GM10266 (cell line): ENCODE data around the gene VAMP5.

Experiments used
- DNase-seq: peaks from one replicate; pipeline ENCODE4 v3.0.0; 2012; ENCODE audit errors: extremely low spot score
- CTCF ChIP-seq: IDR thresholded peaks from 2 replicates; pipeline ENCODE4 v1.5.1; 2012; ENCODE audit warnings: mild to moderate bottlenecking, low read depth; ENCODE audit not compliant: control insufficient read depth, insufficient read depth; ENCODE audit errors: missing control alignments

The VAMP5 gene

GRCh38 chr2:85578243-85579180, 5.7 kb upstream of the VAMP5 start:
- no peak for TF ChIP-seq CTCF
- peak; percentile 51 for DNase-seq

- TF ChIP-seq CTCF = no peak
- peak; percentile 49 for DNase-seq
Observed at GRCh38 chr2:85579266-85579935, 4.8 kb upstream of the VAMP5 start.

GRCh38 chr2:85580206-85580605, 4.0 kb upstream of the VAMP5 start:
- TF ChIP-seq CTCF = no peak
- no peak for DNase-seq

- no peak for TF ChIP-seq CTCF
- DNase-seq = no peak
Observed at GRCh38 chr2:85582492-85582891, 1.7 kb upstream of the VAMP5 start.

- peak; percentile 56 for DNase-seq
- TF ChIP-seq CTCF = no peak
Observed at GRCh38 chr2:85583667-85584353, 421 bp upstream of the VAMP5 start.

- peak; percentile 48 for DNase-seq
Observed at GRCh38 chr2:85584857-85585780, 888 bp downstream of the VAMP5 start.

More at GRCh38 chr2:85584857-85585780, 888 bp downstream of the VAMP5 start:
- TF ChIP-seq CTCF = no peak
